Measurements from ENCODE around the gene PAM. TPM values are rescaled to one million over a fixed set of nuclear protein-coding genes. Genes with fewer than 3 reads are reported as not detected.

The PAM gene
- total RNA-seq: 136 TPM

GRCh38 chr5:102754767-102755431 lies at the start of gene PAM:
TSS of gene PAM (plus strand) at chr5:102755305. CDS start at chr5:102866196, 110,891 bp downstream.
- intact Hi-C loops (cut with DNase I): no loop called here
- peaks cover 31% of the 10 kb centered on the region for H3K4me1 ChIP-seq
- TF ChIP-seq POLR2AphosphoS5 (IDR thresholded peaks at IDR 0.05; ENCODE audit: insufficient read depth in 1 of 2, low read depth in 1 of 2) (peak in 1 of 2 donors; percentile 56), POLR2A (IDR thresholded peaks at IDR 0.05) (peak in 1 of 2 donors; percentile 61), CTCF (IDR thresholded peaks at IDR 0.05) (no peak)
- no peaks in the 10 kb centered on the region for H3K9me3 ChIP-seq
- peak within 1 kb of the TSS; percentile 69 to 81 for H3K4me3 ChIP-seq
- H3K27ac ChIP-seq: peak within 1 kb of the TSS; percentile 76
- H3K36me3 ChIP-seq: no peaks in the 10 kb centered on the region
- H3K27me3 ChIP-seq: no peaks in the 10 kb centered on the region
- DNase-seq (ENCODE audit: extremely low spot score in 2 of 2): no peak

DNA sequence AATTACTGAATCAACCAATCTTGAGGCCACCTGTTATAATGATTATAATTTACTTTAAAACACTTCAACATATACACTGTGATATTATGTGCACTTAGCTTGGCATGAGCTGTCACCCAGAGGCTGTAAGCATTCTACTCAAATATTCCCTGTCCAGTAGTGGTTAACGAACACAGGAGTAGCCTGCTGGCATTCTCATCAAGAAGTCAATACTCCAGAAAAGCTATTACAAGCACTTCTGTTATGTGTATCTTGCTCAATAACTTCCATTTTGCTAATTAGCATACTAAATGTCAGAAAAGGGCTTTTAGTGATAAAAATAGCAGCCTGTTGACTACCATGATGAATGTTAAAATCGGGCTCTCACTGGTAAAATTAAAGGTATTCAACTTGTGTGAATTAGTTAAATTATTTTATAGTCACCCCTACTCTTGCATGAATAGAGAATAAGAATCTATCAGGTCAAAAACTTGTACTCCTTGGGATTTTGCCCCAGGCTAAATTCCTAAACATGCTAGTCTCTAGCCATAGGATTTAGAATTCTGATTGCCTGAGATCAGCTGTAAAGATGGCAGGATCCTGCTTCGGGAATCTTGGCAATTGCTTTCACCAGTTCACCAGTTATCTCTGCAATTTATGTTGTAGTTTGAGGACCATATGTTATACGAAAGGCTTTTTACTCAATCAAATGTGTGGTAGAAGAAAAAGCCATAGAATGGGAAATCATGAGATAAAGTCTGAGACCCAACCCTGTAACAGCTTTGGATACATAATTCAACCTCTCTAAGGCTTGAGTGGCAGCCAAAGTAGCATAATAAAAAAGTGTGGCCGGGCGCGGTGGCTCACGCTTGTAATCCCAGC lies 43.4 kb upstream of the PAM start:
- no peak for TF ChIP-seq CTCF (IDR thresholded peaks at IDR 0.05)
- no peak for TF ChIP-seq POLR2A (IDR thresholded peaks at IDR 0.05)
- no peak for TF ChIP-seq POLR2AphosphoS5 (IDR thresholded peaks at IDR 0.05; ENCODE audit: insufficient read depth in 1 of 2, low read depth in 1 of 2)
- no peaks in the 10 kb centered on the region for H3K4me1 ChIP-seq
- H3K27me3 ChIP-seq: no peaks in the 10 kb centered on the region
- DNase-seq (ENCODE audit: extremely low spot score in 2 of 2): no peak
- H3K27ac ChIP-seq: no peak overlapping the region
- H3K36me3 ChIP-seq: no peaks in the 10 kb centered on the region
- H3K4me3 ChIP-seq: no peak overlapping the region
- no peaks in the 10 kb centered on the region for H3K9me3 ChIP-seq
- intact Hi-C loops (cut with DNase I): loop anchor here (10.0 kb wide), 1 partner anchor 753 kb away; no protein-coding TSS in a partner anchor

DNA sequence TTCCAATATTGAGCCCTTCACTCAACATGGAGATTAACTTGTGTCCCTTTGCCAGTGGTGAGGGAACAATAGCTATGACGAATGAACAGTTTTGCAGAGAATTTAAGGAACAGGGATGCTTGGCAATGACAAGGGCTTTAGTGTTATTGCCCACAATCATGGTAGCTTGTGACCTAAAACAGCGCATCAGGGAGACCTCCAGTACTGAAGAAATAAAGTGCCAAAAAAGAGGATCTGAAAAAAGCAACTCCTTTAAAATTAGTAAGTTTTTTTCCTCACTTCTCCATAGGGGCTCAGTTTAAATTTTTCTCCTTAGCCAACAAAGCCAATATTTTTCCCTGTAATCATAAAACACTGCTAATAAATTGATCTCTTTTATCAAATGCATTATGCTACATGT lies 41.8 kb upstream of the PAM start:
- Histone ChIP-seq H3K27ac (no peak overlapping the region), H3K9me3 (no peaks in the 10 kb centered on the region), H3K36me3 (no peaks in the 10 kb centered on the region), H3K27me3 (no peaks in the 10 kb centered on the region), H3K4me3 (no peak overlapping the region), H3K4me1 (no peaks in the 10 kb centered on the region)
- TF ChIP-seq POLR2AphosphoS5 (IDR thresholded peaks at IDR 0.05; ENCODE audit: insufficient read depth in 1 of 2, low read depth in 1 of 2): no peak
- no peak for TF ChIP-seq CTCF (IDR thresholded peaks at IDR 0.05)
- TF ChIP-seq POLR2A (IDR thresholded peaks at IDR 0.05): no peak
- no peak for DNase-seq (ENCODE audit: extremely low spot score in 2 of 2)
- intact Hi-C loops (cut with DNase I): loop anchor here (10.0 kb wide), 1 partner anchor 752 kb away; no protein-coding TSS in a partner anchor

DNA sequence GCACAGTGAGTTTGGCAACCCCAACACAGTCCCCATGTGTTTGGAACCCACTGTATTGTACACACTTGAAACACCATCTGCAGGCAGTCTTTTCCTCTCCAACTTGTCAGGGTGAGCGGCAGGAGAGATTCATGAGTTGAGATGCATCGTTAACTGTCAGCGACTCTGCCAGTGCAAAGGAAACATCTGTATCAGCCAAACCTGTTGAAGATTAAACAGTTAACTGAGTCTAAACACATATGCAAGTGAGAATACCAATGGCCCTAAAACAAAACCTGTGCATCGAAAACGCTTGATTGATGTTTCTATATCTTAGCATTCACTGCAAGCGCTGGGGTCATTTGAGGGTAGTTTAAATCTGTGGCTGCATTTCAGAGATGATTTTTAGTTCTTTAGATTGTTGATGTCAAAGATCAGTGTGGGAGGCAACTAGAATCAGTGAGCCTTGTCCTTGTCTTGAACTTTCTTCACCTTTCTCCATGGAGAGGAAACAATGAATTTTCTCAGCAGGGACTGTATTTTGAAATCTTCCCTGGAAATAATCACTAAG lies 41.3 kb upstream of the PAM start:
- Histone ChIP-seq H3K4me3 (no peak overlapping the region), H3K4me1 (no peaks in the 10 kb centered on the region), H3K27me3 (no peaks in the 10 kb centered on the region), H3K9me3 (no peaks in the 10 kb centered on the region), H3K36me3 (no peaks in the 10 kb centered on the region), H3K27ac (no peak overlapping the region)
- TF ChIP-seq POLR2AphosphoS5 (IDR thresholded peaks at IDR 0.05; ENCODE audit: insufficient read depth in 1 of 2, low read depth in 1 of 2) (no peak), POLR2A (IDR thresholded peaks at IDR 0.05) (no peak), CTCF (IDR thresholded peaks at IDR 0.05) (no peak)
- intact Hi-C loops (cut with DNase I): loop anchor here (10.0 kb wide), 1 partner anchor 751 kb away; no protein-coding TSS in a partner anchor
- no peak for DNase-seq (ENCODE audit: extremely low spot score in 2 of 2)
